ENCODE measurements around the gene MAPKAP1. TPM values are rescaled to one million over a fixed set of nuclear protein-coding genes. Genes with fewer than 3 reads are reported as not detected.
A peak's percentile ranks its signal among the peaks of the same experiment; 100 is the strongest.
"Not testable (repeated sequence)": the region's sequence is repeated elsewhere in the genome, so short reads cannot be mapped to it uniquely, and the experiment has no call there.

The MAPKAP1 gene
- total RNA-seq, 2 experiments from 2014 or later, result 53.2 to 59.4 TPM

- ATAC-seq; H3K4me3 Mint-ChIP-seq; H3K9me3 Mint-ChIP-seq (ENCODE audit: low read depth); H3K27me3 Mint-ChIP-seq; H3K27ac Mint-ChIP-seq; DNase-seq: not testable (repeated sequence)
- H3K36me3 Mint-ChIP-seq, result peaks cover 18% of the 10 kb centered on the region
- H3K4me1 Mint-ChIP-seq, result peaks cover 14% of the 10 kb centered on the region
- CTCF ChIA-PET, result interaction anchor here (1.3 kb wide), 1 partner anchor 7 kb away, joined by 5 read pairs; no protein-coding TSS in a partner anchor
Measured at GRCh38 chr9:125566051-125566450, 141.0 kb downstream of the MAPKAP1 start.

GRCh38 chr9:125565126-125565525 lies 141.9 kb downstream of the MAPKAP1 start:
- H3K9me3 Mint-ChIP-seq (ENCODE audit: low read depth), result no peaks in the 10 kb centered on the region
- H3K27ac Mint-ChIP-seq, result no peak overlapping the region
- H3K27me3 Mint-ChIP-seq, result no peaks in the 10 kb centered on the region
- CTCF ChIA-PET, result no interaction called here
- DNase-seq (no peak), ATAC-seq (no peak)
- H3K4me3 Mint-ChIP-seq, result no peak overlapping the region
- peaks cover 19% of the 10 kb centered on the region for H3K4me1 Mint-ChIP-seq
- H3K36me3 Mint-ChIP-seq, result peaks cover 16% of the 10 kb centered on the region

DNA sequence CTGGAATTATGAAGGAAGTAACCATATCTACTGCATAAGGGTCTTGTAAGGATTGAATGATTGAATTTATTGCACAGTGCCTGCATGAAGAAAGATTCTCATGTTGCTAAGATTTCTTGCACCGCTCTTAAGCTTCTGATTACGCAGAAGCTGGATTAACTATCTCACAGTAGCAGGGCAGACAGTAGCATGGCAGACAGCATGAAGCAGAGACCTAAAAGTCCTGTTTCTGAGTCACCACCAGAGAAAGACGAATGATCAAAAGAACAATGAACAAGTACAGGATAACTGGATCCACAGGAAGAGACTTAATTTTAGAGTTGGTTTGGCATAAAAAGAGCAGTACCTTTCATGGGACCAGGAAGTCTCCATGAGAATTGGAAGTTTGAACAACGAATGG lies 142.4 kb downstream of the MAPKAP1 start:
- H3K27me3 Mint-ChIP-seq, result no peaks in the 10 kb centered on the region
- CTCF ChIA-PET, result no interaction called here
- no peaks in the 10 kb centered on the region for H3K9me3 Mint-ChIP-seq (ENCODE audit: low read depth)
- no peak for ATAC-seq
- H3K4me1 Mint-ChIP-seq, result peaks cover 19% of the 10 kb centered on the region
- H3K4me3 Mint-ChIP-seq, result no peak overlapping the region
- peaks cover 14% of the 10 kb centered on the region for H3K36me3 Mint-ChIP-seq
- no peak overlapping the region for H3K27ac Mint-ChIP-seq
- no peak for DNase-seq

GRCh38 chr9:125561509-125562148 lies 145.4 kb downstream of the MAPKAP1 start:
- no peaks in the 10 kb centered on the region for H3K9me3 Mint-ChIP-seq (ENCODE audit: low read depth)
- peak overlapping the region; percentile 30 for H3K4me3 Mint-ChIP-seq
- ATAC-seq, result peak; percentile 77

DNA sequence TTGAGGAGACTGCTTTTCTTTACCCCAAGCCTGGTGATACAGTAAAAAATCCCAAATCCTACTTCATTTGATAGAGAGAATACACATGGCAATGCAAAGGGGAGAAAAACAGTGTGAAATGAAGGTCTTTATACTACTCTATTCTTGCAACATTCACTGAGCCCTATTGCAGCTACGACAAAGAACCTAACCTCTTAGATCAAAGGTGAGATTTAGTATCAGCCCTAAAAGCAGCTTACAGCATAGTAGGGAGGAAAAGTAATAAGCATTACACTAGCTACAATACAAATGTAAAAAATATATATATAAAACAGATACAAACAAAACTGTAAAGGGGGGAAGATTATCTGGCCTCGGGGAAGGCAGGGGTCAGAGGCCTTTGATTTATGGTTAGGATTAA lies 147.1 kb downstream of the MAPKAP1 start:
- Mint-ChIP-seq H3K36me3 (peaks cover 9% of the 10 kb centered on the region), H3K4me1 (peaks cover 20% of the 10 kb centered on the region), H3K27me3 (no peaks in the 10 kb centered on the region), H3K27ac (no peak overlapping the region), H3K4me3 (no peak overlapping the region), H3K9me3 (ENCODE audit: low read depth) (no peaks in the 10 kb centered on the region)
- CTCF ChIA-PET, result interaction anchor here (1.6 kb wide), 1 partner anchor 147 kb away, joined by 5 read pairs; the partner anchor contains the start of gene MAPKAP1
- DNase-seq (no peak), ATAC-seq (no peak)

More at GRCh38 chr9:125561509-125562148, 145.4 kb downstream of the MAPKAP1 start:
- peaks cover 9% of the 10 kb centered on the region for H3K36me3 Mint-ChIP-seq
- CTCF ChIA-PET, result interaction anchor here (0.9 to 1.3 kb wide), 4 partner anchors 69 to 690 kb away, joined by 3 to 7 read pairs (median 3); no protein-coding TSS in a partner anchor
- peaks cover 20% of the 10 kb centered on the region for H3K4me1 Mint-ChIP-seq
- DNase-seq, result no peak
- H3K27me3 Mint-ChIP-seq, result no peaks in the 10 kb centered on the region
- H3K27ac Mint-ChIP-seq, result peak overlapping the region; percentile 72

- H3K36me3 Mint-ChIP-seq, result peaks cover 3% of the 10 kb centered on the region
- no peak overlapping the region for H3K27ac Mint-ChIP-seq
- ATAC-seq (no peak), DNase-seq (no peak)
- CTCF ChIA-PET, result interaction anchor here (0.6 to 1.7 kb wide), 24 partner anchors 8 to 932 kb away, joined by 3 to 10 read pairs (median 4); partner anchors contain the start of gene MAPKAP1
- no peaks in the 10 kb centered on the region for H3K27me3 Mint-ChIP-seq
- H3K4me1 Mint-ChIP-seq, result peaks cover 20% of the 10 kb centered on the region
- no peak overlapping the region for H3K4me3 Mint-ChIP-seq
- H3K9me3 Mint-ChIP-seq (ENCODE audit: low read depth), result no peaks in the 10 kb centered on the region
Measured at GRCh38 chr9:125559194-125559593, 147.8 kb downstream of the MAPKAP1 start.

DNA sequence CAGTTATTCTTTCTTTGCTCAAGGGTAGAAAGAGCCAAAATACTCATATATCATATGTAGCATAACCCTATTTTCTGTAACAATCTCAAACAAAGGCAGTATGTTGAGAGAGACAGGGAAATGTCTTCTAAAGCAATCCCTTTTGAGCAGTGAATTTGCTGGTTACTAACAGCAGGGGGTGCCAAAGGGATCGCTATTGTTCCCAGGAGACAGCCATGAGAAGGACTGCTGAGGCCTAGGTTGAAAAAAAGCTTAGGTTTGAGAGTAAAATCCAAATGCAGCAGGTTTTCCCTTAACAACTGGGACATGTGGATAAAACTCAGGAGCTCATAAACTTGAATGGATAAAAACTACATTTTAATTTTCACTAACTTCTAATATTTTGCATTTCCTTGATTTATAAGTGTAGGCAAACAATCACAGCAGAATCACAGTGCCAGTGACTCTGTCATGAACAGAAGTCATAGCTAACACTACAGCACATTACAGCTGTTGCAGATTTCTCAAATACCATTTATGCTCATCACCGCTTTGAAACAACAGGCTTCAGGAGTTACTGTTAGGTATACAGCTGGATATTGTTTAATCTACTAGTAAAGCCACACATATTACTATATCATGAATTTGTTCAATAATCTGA lies 148.4 kb downstream of the MAPKAP1 start:
- Mint-ChIP-seq H3K4me1 (peaks cover 20% of the 10 kb centered on the region), H3K27me3 (no peaks in the 10 kb centered on the region), H3K36me3 (peaks cover 3% of the 10 kb centered on the region), H3K9me3 (ENCODE audit: low read depth) (no peaks in the 10 kb centered on the region), H3K27ac (no peak overlapping the region), H3K4me3 (no peak overlapping the region)
- CTCF ChIA-PET, result interaction anchor here (0.6 to 1.7 kb wide), 26 partner anchors 8 to 932 kb away, joined by 3 to 10 read pairs (median 4); partner anchors contain the start of gene MAPKAP1
- peak; percentile 72 for ATAC-seq
- DNase-seq, result peak; percentile 68

DNA sequence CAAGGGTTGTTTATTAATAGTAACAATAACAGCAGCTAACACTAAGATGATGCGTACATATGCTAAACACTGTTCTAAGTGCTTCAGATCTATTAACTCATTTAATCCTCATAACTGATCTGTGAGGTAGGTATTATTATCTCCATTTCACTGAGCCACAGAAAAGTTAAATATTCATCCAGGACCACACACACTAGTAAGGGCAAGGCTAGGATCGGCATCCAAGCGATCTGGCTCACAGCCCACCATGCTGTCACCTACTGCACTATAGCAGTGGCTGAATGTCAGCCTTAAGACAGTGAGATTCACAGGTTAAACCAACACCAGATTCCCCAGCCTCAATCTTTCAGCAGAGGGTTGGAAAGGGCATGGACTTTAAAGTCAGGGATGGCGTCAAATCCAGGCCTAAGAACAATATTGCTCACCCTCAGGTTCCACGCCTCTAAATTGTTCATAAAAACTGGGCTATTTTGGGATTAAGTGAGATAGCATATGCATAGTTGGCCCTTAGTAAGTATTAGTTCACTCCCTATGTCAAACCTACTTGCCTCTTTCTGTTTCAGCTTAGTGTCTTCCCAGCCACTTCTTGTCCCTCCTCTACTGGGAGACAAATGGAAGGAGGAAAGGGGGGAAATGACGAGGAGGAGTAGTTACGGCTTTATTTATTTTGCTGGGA lies 150.8 kb downstream of the MAPKAP1 start:
- DNase-seq, result no peak

GRCh38 chr9:125554726-125555125 lies 152.3 kb downstream of the MAPKAP1 start:
- CTCF ChIA-PET, result interaction anchor here (0.7 to 0.9 kb wide), 2 partner anchors 13 to 63 kb away, joined by 3 to 4 read pairs; no protein-coding TSS in a partner anchor
- no peak overlapping the region for H3K4me3 Mint-ChIP-seq
- DNase-seq (no peak), ATAC-seq (no peak)
- H3K36me3 Mint-ChIP-seq, result peaks cover 3% of the 10 kb centered on the region
- peaks cover 2% of the 10 kb centered on the region for H3K4me1 Mint-ChIP-seq
- no peak overlapping the region for H3K27ac Mint-ChIP-seq
- H3K9me3 Mint-ChIP-seq (ENCODE audit: low read depth), result no peaks in the 10 kb centered on the region
- no peaks in the 10 kb centered on the region for H3K27me3 Mint-ChIP-seq

More for the DNA sequence above, 150.8 kb downstream of the MAPKAP1 start:
- CTCF ChIA-PET, result no interaction called here
- H3K4me3 Mint-ChIP-seq, result no peak overlapping the region
- H3K27me3 Mint-ChIP-seq, result no peaks in the 10 kb centered on the region
- H3K9me3 Mint-ChIP-seq (ENCODE audit: low read depth), result no peaks in the 10 kb centered on the region
- ATAC-seq, result no peak
- peaks cover 7% of the 10 kb centered on the region for H3K4me1 Mint-ChIP-seq
- no peak overlapping the region for H3K27ac Mint-ChIP-seq
- H3K36me3 Mint-ChIP-seq, result peaks cover 3% of the 10 kb centered on the region

DNA sequence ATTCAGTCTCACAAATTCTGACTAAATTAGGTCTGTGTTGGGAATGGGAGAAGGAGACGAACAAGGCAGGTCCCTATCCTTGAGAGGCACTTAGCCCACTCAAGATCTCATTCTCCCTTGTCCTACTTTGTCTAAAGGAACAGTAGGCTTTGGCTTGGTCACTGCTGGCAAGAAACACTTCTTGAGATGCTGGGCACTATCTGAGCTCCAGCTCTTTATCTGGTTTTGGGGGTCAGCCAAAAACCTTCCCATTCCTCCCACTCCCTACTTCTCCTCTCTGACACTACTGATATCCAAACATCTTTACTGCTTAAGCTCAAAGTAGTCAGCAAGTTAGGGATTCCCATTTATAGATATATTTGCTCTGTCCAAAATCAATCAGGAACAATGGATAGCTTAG lies 155.2 kb downstream of the MAPKAP1 start:
- ATAC-seq (no peak), DNase-seq (no peak)
- H3K9me3 Mint-ChIP-seq (ENCODE audit: low read depth), result no peaks in the 10 kb centered on the region
- CTCF ChIA-PET, result interaction anchor here (0.5 to 1.5 kb wide), 3 partner anchors 144 to 794 kb away, joined by 3 to 6 read pairs (median 4); no protein-coding TSS in a partner anchor
- no peak overlapping the region for H3K4me3 Mint-ChIP-seq
- H3K27me3 Mint-ChIP-seq, result no peaks in the 10 kb centered on the region
- no peaks in the 10 kb centered on the region for H3K36me3 Mint-ChIP-seq
- no peaks in the 10 kb centered on the region for H3K4me1 Mint-ChIP-seq
- no peak overlapping the region for H3K27ac Mint-ChIP-seq

- no peaks in the 10 kb centered on the region for H3K36me3 Mint-ChIP-seq
- no peaks in the 10 kb centered on the region for H3K4me1 Mint-ChIP-seq
- ATAC-seq (no peak), DNase-seq (no peak)
- no peak overlapping the region for H3K4me3 Mint-ChIP-seq
- H3K27me3 Mint-ChIP-seq, result no peaks in the 10 kb centered on the region
- H3K9me3 Mint-ChIP-seq (ENCODE audit: low read depth), result no peaks in the 10 kb centered on the region
- CTCF ChIA-PET, result interaction anchor here (0.6 to 1.5 kb wide), 3 partner anchors 9 to 142 kb away, joined by 3 to 6 read pairs (median 3); no protein-coding TSS in a partner anchor
- no peak overlapping the region for H3K27ac Mint-ChIP-seq
Measured at GRCh38 chr9:125549891-125550885, 156.8 kb downstream of the MAPKAP1 start.

- no peak for ATAC-seq
- DNase-seq, result no peak
- CTCF ChIA-PET, result interaction anchor here (1.3 kb wide), 1 partner anchor 9 kb away, joined by 3 read pairs; no protein-coding TSS in a partner anchor
- Mint-ChIP-seq H3K36me3 (no peaks in the 10 kb centered on the region), H3K4me1 (no peaks in the 10 kb centered on the region), H3K9me3 (ENCODE audit: low read depth) (no peaks in the 10 kb centered on the region), H3K4me3 (no peak overlapping the region), H3K27ac (no peak overlapping the region), H3K27me3 (no peaks in the 10 kb centered on the region)
Measured at GRCh38 chr9:125549465-125549871, 157.5 kb downstream of the MAPKAP1 start.

Measured in activated CD8-positive, alpha-beta memory T cell treated with anti-CD3 and anti-CD28 coated beads, Interleukin-2, amount 10 ng/mL, durations not matched to agents 7 days and 5 days (primary cell).